Activated naive CD4-positive, alpha-beta T cell treated with anti-CD3 and anti-CD28 coated beads, Interleukin-2, amount 10 ng/mL, durations not matched to agents 7 days and 5 days (primary cell): ENCODE measurements around the gene C9.
A peak's percentile ranks its signal among the peaks of the same experiment; 100 is the strongest.
"Not testable (repeated sequence)": the region's sequence is repeated elsewhere in the genome, so short reads cannot be mapped to it uniquely, and the experiment has no call there.

Experiments
- CTCF ChIA-PET: fragments of 350-600 bp; sonication (Branson Sonifier 250); formaldehyde crosslinking; loops from one replicate; lab custom pipeline; 2021; ENCODE audit warnings: antibody characterized with exemption; lab: Charles Lee
- DNase-seq: peaks from one replicate; pipeline ENCODE4 v3.0.0-alpha.2; 2020
- H3K27ac Mint-ChIP-seq: one replicate; pipeline ENCODE4 v1.8.0; 2021; ENCODE audit warnings: mild to moderate bottlenecking, moderate library complexity, mixed read lengths
- H3K27me3 Mint-ChIP-seq: one replicate; pipeline ENCODE4 v1.8.0; 2021; ENCODE audit warnings: mild to moderate bottlenecking, mixed read lengths
- H3K36me3 Mint-ChIP-seq: one replicate; pipeline ENCODE4 v1.8.0; 2021; ENCODE audit warnings: mixed read lengths
- H3K4me1 Mint-ChIP-seq: one replicate; pipeline ENCODE4 v1.8.0; 2021; ENCODE audit warnings: mixed read lengths
- H3K4me3 Mint-ChIP-seq: one replicate; pipeline ENCODE4 v1.8.0; 2021; ENCODE audit warnings: mild to moderate bottlenecking, moderate library complexity, mixed read lengths
- H3K9me3 Mint-ChIP-seq: one replicate; pipeline ENCODE4 v1.8.0; 2021; ENCODE audit warnings: mixed read lengths

The C9 gene

GRCh38 chr5:39275865-39276264 lies 88.4 kb downstream of the C9 start:
- H3K4me3 Mint-ChIP-seq, H3K27me3 Mint-ChIP-seq, DNase-seq: not testable (repeated sequence)
- H3K36me3 Mint-ChIP-seq = peaks cover 35% of the 10 kb centered on the region
- peaks cover 27% of the 10 kb centered on the region for H3K9me3 Mint-ChIP-seq
- peaks cover 56% of the 10 kb centered on the region for H3K4me1 Mint-ChIP-seq
- CTCF ChIA-PET = interaction anchor here (2.7 kb wide), 1 partner anchor 12 kb away, joined by 10 read pairs; no protein-coding TSS in a partner anchor
- peak overlapping the region; percentile 96 for H3K27ac Mint-ChIP-seq

GRCh38 chr5:39274398-39275085 lies 89.8 kb downstream of the C9 start:
- peaks cover 55% of the 10 kb centered on the region for H3K4me1 Mint-ChIP-seq
- no peak for DNase-seq
- H3K9me3 Mint-ChIP-seq = peaks cover 18% of the 10 kb centered on the region
- no peaks in the 10 kb centered on the region for H3K27me3 Mint-ChIP-seq
- H3K4me3 Mint-ChIP-seq = peak overlapping the region; percentile 64
- peaks cover 25% of the 10 kb centered on the region for H3K36me3 Mint-ChIP-seq
- peak overlapping the region; percentile 96 for H3K27ac Mint-ChIP-seq
- CTCF ChIA-PET = interaction anchor here (0.7 to 2.8 kb wide), 5 partner anchors 9 to 127 kb away, joined by 3 to 26 read pairs (median 10); no protein-coding TSS in a partner anchor

- H3K36me3 Mint-ChIP-seq = peaks cover 14% of the 10 kb centered on the region
- no peak for DNase-seq
- CTCF ChIA-PET = interaction anchor here (1.1 to 2.8 kb wide), 4 partner anchors 9 to 61 kb away, joined by 3 to 26 read pairs (median 10); no protein-coding TSS in a partner anchor
- peaks cover 48% of the 10 kb centered on the region for H3K4me1 Mint-ChIP-seq
- H3K27me3 Mint-ChIP-seq = no peaks in the 10 kb centered on the region
- peak overlapping the region; percentile 5 for H3K4me3 Mint-ChIP-seq
- H3K9me3 Mint-ChIP-seq = peaks cover 8% of the 10 kb centered on the region
- peak overlapping the region; percentile 96 for H3K27ac Mint-ChIP-seq
Observed at GRCh38 chr5:39273314-39273954, 90.9 kb downstream of the C9 start.

- Mint-ChIP-seq H3K27ac (peak overlapping the region; percentile 96), H3K4me1 (peaks cover 48% of the 10 kb centered on the region), H3K36me3 (peaks cover 14% of the 10 kb centered on the region)
- H3K4me3 Mint-ChIP-seq, H3K27me3 Mint-ChIP-seq, H3K9me3 Mint-ChIP-seq, DNase-seq: not testable (repeated sequence)
- CTCF ChIA-PET = interaction anchor here (1.1 to 2.8 kb wide), 2 partner anchors 56 to 61 kb away, joined by 3 to 26 read pairs; no protein-coding TSS in a partner anchor
Observed at GRCh38 chr5:39272869-39273231, 91.4 kb downstream of the C9 start.

- Mint-ChIP-seq H3K27me3 (no peaks in the 10 kb centered on the region), H3K4me1 (peaks cover 54% of the 10 kb centered on the region), H3K9me3 (no peaks in the 10 kb centered on the region), H3K27ac (no peak overlapping the region), H3K36me3 (no peaks in the 10 kb centered on the region), H3K4me3 (no peak overlapping the region)
- DNase-seq = no peak
- CTCF ChIA-PET = interaction anchor here (1.5 kb wide), 1 partner anchor 53 kb away, joined by 11 read pairs; no protein-coding TSS in a partner anchor
Observed at GRCh38 chr5:39270225-39270848, 94.0 kb downstream of the C9 start.

GRCh38 chr5:39267186-39267585 lies 97.1 kb downstream of the C9 start:
- H3K36me3 Mint-ChIP-seq = peaks cover 5% of the 10 kb centered on the region
- H3K27ac Mint-ChIP-seq = no peak overlapping the region
- CTCF ChIA-PET = no interaction called here
- no peak overlapping the region for H3K4me3 Mint-ChIP-seq
- peaks cover 54% of the 10 kb centered on the region for H3K4me1 Mint-ChIP-seq
- no peaks in the 10 kb centered on the region for H3K27me3 Mint-ChIP-seq
- DNase-seq = no peak
- no peaks in the 10 kb centered on the region for H3K9me3 Mint-ChIP-seq

- no peak overlapping the region for H3K27ac Mint-ChIP-seq
Observed at GRCh38 chr5:39266442-39266841, 97.9 kb downstream of the C9 start.

GRCh38 chr5:39264528-39264927 lies 99.8 kb downstream of the C9 start:
- Mint-ChIP-seq H3K36me3 (peaks cover 8% of the 10 kb centered on the region), H3K27ac (peak overlapping the region; percentile 45), H3K27me3 (no peaks in the 10 kb centered on the region), H3K4me1 (peaks cover 39% of the 10 kb centered on the region), H3K9me3 (no peaks in the 10 kb centered on the region), H3K4me3 (no peak overlapping the region)
- CTCF ChIA-PET = interaction anchor here (1.3 to 2.5 kb wide), 4 partner anchors 10 to 47 kb away, joined by 5 to 11 read pairs (median 8); partner anchors contain the start of gene FYB1
- peak; percentile 64 for DNase-seq

More at GRCh38 chr5:39266442-39266841, 97.9 kb downstream of the C9 start:
- peaks cover 5% of the 10 kb centered on the region for H3K36me3 Mint-ChIP-seq
- H3K9me3 Mint-ChIP-seq = no peaks in the 10 kb centered on the region
- no peak for DNase-seq
- no peaks in the 10 kb centered on the region for H3K27me3 Mint-ChIP-seq
- no peak overlapping the region for H3K4me3 Mint-ChIP-seq
- peaks cover 47% of the 10 kb centered on the region for H3K4me1 Mint-ChIP-seq
- CTCF ChIA-PET = interaction anchor here (1.4 kb wide), 1 partner anchor 17 kb away, joined by 5 read pairs; no protein-coding TSS in a partner anchor

- Mint-ChIP-seq H3K9me3 (no peaks in the 10 kb centered on the region), H3K27ac (no peak overlapping the region), H3K4me1 (peaks cover 39% of the 10 kb centered on the region), H3K27me3 (no peaks in the 10 kb centered on the region), H3K36me3 (peaks cover 8% of the 10 kb centered on the region), H3K4me3 (no peak overlapping the region)
- no peak for DNase-seq
- CTCF ChIA-PET = interaction anchor here (0.8 to 2.5 kb wide), 2 partner anchors 12 to 20 kb away, joined by 4 to 10 read pairs; no protein-coding TSS in a partner anchor
Observed at GRCh38 chr5:39262981-39263380, 101.3 kb downstream of the C9 start.

GRCh38 chr5:39260095-39260494 lies 104.2 kb downstream of the C9 start:
- Mint-ChIP-seq H3K4me3 (no peak overlapping the region), H3K9me3 (no peaks in the 10 kb centered on the region), H3K27ac (no peak overlapping the region), H3K27me3 (no peaks in the 10 kb centered on the region), H3K4me1 (peaks cover 32% of the 10 kb centered on the region), H3K36me3 (peaks cover 8% of the 10 kb centered on the region)
- DNase-seq = no peak
- CTCF ChIA-PET = interaction anchor here (1.5 kb wide), 1 partner anchor 23 kb away, joined by 5 read pairs; no protein-coding TSS in a partner anchor

- CTCF ChIA-PET = no interaction called here
- Mint-ChIP-seq H3K27me3 (no peaks in the 10 kb centered on the region), H3K4me1 (peaks cover 8% of the 10 kb centered on the region), H3K4me3 (no peak overlapping the region), H3K36me3 (peaks cover 4% of the 10 kb centered on the region), H3K9me3 (no peaks in the 10 kb centered on the region), H3K27ac (no peak overlapping the region)
- DNase-seq = no peak
Observed at GRCh38 chr5:39257554-39257953, 106.7 kb downstream of the C9 start.

- DNase-seq = no peak
- Mint-ChIP-seq H3K27ac (no peak overlapping the region), H3K27me3 (no peaks in the 10 kb centered on the region), H3K36me3 (peaks cover 2% of the 10 kb centered on the region), H3K9me3 (no peaks in the 10 kb centered on the region), H3K4me3 (no peak overlapping the region), H3K4me1 (peaks cover 8% of the 10 kb centered on the region)
- CTCF ChIA-PET = interaction anchor here (1.3 kb wide), 1 partner anchor 38 kb away, joined by 3 read pairs; no protein-coding TSS in a partner anchor
Observed at GRCh38 chr5:39256477-39257235, 107.6 kb downstream of the C9 start.

- H3K4me1 Mint-ChIP-seq = peaks cover 8% of the 10 kb centered on the region
- CTCF ChIA-PET = interaction anchor here (1.3 kb wide), 1 partner anchor 37 kb away, joined by 3 read pairs; no protein-coding TSS in a partner anchor
- peaks cover 2% of the 10 kb centered on the region for H3K36me3 Mint-ChIP-seq
- no peaks in the 10 kb centered on the region for H3K9me3 Mint-ChIP-seq
- no peaks in the 10 kb centered on the region for H3K27me3 Mint-ChIP-seq
- no peak for DNase-seq
- H3K4me3 Mint-ChIP-seq = no peak overlapping the region
- H3K27ac Mint-ChIP-seq = no peak overlapping the region
Observed at GRCh38 chr5:39255406-39255805, 108.9 kb downstream of the C9 start.
